Activated naive CD8-positive, alpha-beta T cell treated with anti-CD3 and anti-CD28 coated beads, Interleukin-2, amount 10 ng/mL, durations not matched to agents 7 days and 5 days (primary cell): Measurements from ENCODE around the gene ZBTB16. TPM values are rescaled to one million over a fixed set of nuclear protein-coding genes. Genes with fewer than 3 reads are reported as not detected.

Source experiments
- ATAC-seq: fragments of 150-1000 bp; cut with Tn5 transposase; one replicate; pipeline ENCODE4 v1.10.0; 2021; ENCODE audit warnings: low read depth, moderate library complexity
- POLR2A ChIA-PET: fragments of 350-600 bp; sonication (Branson Sonifier 250); formaldehyde crosslinking; loops from one replicate; lab custom pipeline; 2021; ENCODE audit warnings: antibody characterized with exemption; lab: Charles Lee
- DNase-seq: peaks from one replicate; pipeline ENCODE4 v3.0.0; 2021
- H3K27ac Mint-ChIP-seq: one replicate; pipeline ENCODE4 v1.8.0; 2022; ENCODE audit warnings: mild to moderate bottlenecking, mixed read lengths
- H3K27me3 Mint-ChIP-seq: one replicate; pipeline ENCODE4 v1.8.0; 2022; ENCODE audit warnings: mild to moderate bottlenecking, moderate library complexity, mixed read lengths
- H3K36me3 Mint-ChIP-seq: one replicate; pipeline ENCODE4 v1.8.0; 2021; ENCODE audit warnings: mild to moderate bottlenecking, mixed read lengths
- H3K4me1 Mint-ChIP-seq: one replicate; pipeline ENCODE4 v1.8.0; 2021; ENCODE audit warnings: mixed read lengths
- H3K4me3 Mint-ChIP-seq: one replicate; pipeline ENCODE4 v1.8.0; 2022; ENCODE audit warnings: mild to moderate bottlenecking, moderate library complexity, mixed read lengths
- H3K9me3 Mint-ChIP-seq: one replicate; pipeline ENCODE4 v1.8.0; 2021; ENCODE audit warnings: mixed read lengths
- total RNA-seq, 2 experiments: library from RNA; stranded (reverse); gene quantifications; one replicate each; pipeline ENCODE4 v1.2.3, GENCODE V29; 2021

ZBTB16 gene
- total RNA-seq, 2 experiments from 2014 or later, result 13.1 to 14.6 TPM

DNA sequence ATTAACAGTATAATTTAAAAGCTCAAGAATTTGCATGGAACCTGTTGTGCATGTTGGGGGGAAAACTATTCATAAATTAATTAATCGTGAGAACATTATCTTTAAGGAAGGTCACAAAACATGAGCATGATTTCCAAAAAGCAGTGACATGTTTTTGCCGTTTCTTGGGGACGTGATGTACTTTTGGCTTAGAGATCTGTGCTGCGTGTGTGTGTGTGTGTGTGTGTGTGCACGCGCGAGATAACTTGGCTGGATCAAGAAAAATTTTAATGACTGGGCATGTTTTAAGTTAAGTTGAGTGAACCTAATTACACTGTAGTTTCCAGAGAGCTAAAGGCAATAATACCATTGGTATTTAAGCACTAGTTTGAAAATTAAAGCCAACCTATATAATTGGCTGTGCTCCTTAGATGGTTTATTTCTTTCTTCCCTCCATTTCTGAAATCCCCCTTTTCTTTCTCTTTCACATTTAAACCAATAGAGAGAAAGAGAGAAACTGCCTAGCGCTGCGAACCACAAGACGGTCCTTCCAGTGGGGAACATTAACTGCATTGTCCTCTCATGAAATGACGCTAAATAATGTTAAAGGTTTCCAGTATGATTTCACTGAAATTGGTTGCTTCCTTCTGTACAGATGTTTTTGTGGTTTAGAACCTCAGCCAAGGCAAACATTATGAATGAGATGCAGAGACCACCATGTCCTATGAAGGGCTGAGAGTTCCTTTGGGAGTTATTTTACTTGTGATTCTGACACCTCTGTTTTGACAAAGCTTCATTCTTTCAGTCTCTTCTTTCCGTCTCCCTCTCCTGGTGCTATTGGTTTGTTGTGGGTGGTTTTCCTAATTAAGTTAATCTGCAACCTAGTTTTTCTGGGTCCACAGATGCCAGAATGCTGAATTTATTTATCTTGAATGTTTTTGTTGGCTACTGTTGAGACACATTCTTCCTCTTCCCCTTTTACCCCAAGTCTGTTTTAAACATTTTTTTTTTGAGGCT, 51.7 kb downstream of the ZBTB16 start:
- H3K9me3 Mint-ChIP-seq, result no peaks in the 10 kb centered on the region
- H3K4me1 Mint-ChIP-seq, result peaks cover 22% of the 10 kb centered on the region
- peaks cover 62% of the 10 kb centered on the region for H3K27me3 Mint-ChIP-seq
- H3K4me3 Mint-ChIP-seq, result no peak overlapping the region
- DNase-seq (no peak), ATAC-seq (no peak)
- H3K27ac Mint-ChIP-seq, result no peak overlapping the region
- POLR2A ChIA-PET, result no interaction called here
- no peaks in the 10 kb centered on the region for H3K36me3 Mint-ChIP-seq

DNA sequence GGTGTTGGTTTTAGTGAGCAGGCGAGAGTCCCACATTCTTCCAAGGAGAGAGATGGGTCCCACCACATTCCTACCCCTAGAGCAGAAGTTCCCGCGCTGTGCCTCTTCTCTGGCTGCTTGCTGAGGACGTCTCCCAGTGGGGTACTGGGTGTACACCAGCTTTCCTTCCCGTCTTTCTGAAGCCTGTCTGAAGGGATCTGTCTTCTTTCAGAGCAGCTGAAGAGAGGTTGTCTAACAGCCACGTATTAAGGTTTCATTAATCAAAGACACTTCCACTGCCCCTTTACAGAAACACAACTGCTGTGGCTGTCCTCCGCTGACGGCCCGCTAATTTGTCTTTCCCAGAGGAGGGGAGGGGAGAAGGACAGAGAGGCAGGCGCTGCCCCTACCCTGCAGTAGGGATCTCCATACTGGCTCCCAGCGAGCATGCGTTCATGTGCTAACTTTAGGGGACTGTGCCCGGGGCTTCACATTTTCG, 56.0 kb downstream of the ZBTB16 start:
- POLR2A ChIA-PET, result no interaction called here
- no peak for DNase-seq
- Mint-ChIP-seq H3K9me3 (no peaks in the 10 kb centered on the region), H3K36me3 (no peaks in the 10 kb centered on the region), H3K4me3 (no peak overlapping the region), H3K4me1 (peaks cover 10% of the 10 kb centered on the region), H3K27me3 (peaks cover 52% of the 10 kb centered on the region), H3K27ac (no peak overlapping the region)
- ATAC-seq, result no peak

DNA sequence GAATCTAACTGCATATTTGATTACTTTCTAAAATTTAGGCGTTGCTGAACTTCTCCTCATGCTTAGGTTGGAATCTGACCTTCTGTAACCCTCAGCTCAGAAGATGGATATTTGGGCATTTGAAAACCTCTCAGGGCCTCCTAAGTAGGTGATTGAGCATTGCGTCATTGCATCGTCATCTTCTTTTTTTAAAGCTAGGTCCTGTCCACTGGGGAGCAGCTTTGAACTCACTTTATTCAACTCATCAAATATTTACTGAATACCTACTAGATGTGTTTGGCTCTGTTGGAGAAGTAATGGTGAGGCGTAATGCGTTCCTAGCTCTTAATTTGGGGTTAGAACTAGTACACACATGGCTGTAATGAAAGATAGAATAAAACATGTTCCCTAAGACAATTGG, 56.8 kb downstream of the ZBTB16 start:
- H3K36me3 Mint-ChIP-seq, result no peaks in the 10 kb centered on the region
- no peaks in the 10 kb centered on the region for H3K9me3 Mint-ChIP-seq
- H3K27ac Mint-ChIP-seq, result no peak overlapping the region
- no peak overlapping the region for H3K4me3 Mint-ChIP-seq
- H3K4me1 Mint-ChIP-seq, result peaks cover 6% of the 10 kb centered on the region
- H3K27me3 Mint-ChIP-seq, result peaks cover 43% of the 10 kb centered on the region
- POLR2A ChIA-PET, result no interaction called here
- ATAC-seq (no peak), DNase-seq (no peak)

DNA sequence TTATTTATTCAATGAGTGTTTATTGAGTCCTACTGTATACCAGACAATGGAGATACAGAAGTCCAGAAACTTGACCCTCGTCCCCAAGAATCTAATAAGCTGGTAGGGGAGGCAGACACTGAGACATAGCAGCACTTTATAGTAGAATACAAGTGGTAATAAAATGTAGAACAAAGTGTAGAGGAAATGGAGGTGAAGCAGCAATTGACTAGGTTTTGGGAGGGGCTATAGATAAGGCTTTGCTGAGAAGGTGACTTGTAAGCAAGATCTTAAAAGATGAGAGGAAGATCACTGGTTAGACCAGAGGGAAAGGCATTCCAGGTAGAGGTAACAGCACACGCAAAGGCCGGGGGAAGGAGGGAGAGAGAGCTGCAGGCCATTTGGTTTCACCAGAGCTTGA, 57.3 kb downstream of the ZBTB16 start:
- no peak overlapping the region for H3K27ac Mint-ChIP-seq
- ATAC-seq, result no peak
- POLR2A ChIA-PET, result no interaction called here
- no peak for DNase-seq
- H3K27me3 Mint-ChIP-seq, result peaks cover 39% of the 10 kb centered on the region
- H3K4me1 Mint-ChIP-seq, result peaks cover 2% of the 10 kb centered on the region
- no peaks in the 10 kb centered on the region for H3K9me3 Mint-ChIP-seq
- no peaks in the 10 kb centered on the region for H3K36me3 Mint-ChIP-seq
- H3K4me3 Mint-ChIP-seq, result no peak overlapping the region

DNA sequence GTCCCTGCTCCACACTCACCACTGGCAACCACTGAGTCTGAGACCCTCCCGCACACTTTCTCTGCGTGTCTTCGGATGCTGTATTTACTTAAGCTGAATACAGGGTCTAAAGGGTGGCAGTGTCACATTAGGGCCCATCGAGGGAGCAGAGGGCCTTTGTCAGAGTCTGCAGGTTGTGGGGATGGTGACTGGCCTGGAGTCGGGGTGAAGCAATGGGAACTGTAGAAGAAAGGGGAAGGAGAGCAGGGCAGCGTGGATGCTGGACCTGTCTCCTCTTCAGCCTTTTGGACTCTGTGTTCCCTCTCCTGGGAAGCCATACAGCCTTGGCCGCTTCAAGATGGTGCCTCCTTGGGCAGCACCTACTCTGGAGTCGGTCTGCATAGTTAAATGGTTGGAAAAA, 61.1 kb downstream of the ZBTB16 start:
- Mint-ChIP-seq H3K9me3 (no peaks in the 10 kb centered on the region), H3K4me3 (no peak overlapping the region), H3K4me1 (no peaks in the 10 kb centered on the region), H3K36me3 (no peaks in the 10 kb centered on the region), H3K27me3 (peaks cover 13% of the 10 kb centered on the region), H3K27ac (no peak overlapping the region)
- no peak for DNase-seq
- no peak for ATAC-seq
- POLR2A ChIA-PET, result no interaction called here

DNA sequence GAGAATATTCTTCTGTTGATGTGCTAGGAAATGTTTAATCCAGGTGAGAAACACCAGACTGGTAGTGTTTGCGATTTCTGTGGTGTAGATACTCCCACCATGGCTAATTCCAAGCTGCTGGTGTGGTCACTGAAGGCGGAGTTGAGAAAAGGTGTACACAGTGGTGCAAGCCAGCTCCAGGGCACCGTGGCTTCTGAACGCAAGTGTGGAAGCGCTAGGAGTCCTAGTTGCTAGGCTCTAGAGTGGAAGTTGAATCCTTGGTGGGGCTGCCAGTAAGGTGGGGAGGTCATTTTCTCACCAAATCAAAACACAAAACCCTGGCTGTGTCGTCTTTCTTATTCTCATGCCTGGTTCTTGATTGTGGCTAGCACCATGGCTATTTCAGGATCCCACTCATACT, 61.6 kb downstream of the ZBTB16 start:
- Mint-ChIP-seq H3K27ac (no peak overlapping the region), H3K4me3 (no peak overlapping the region), H3K9me3 (no peaks in the 10 kb centered on the region), H3K4me1 (no peaks in the 10 kb centered on the region), H3K36me3 (no peaks in the 10 kb centered on the region), H3K27me3 (peaks cover 12% of the 10 kb centered on the region)
- ATAC-seq (no peak), DNase-seq (no peak)
- POLR2A ChIA-PET, result no interaction called here

DNA sequence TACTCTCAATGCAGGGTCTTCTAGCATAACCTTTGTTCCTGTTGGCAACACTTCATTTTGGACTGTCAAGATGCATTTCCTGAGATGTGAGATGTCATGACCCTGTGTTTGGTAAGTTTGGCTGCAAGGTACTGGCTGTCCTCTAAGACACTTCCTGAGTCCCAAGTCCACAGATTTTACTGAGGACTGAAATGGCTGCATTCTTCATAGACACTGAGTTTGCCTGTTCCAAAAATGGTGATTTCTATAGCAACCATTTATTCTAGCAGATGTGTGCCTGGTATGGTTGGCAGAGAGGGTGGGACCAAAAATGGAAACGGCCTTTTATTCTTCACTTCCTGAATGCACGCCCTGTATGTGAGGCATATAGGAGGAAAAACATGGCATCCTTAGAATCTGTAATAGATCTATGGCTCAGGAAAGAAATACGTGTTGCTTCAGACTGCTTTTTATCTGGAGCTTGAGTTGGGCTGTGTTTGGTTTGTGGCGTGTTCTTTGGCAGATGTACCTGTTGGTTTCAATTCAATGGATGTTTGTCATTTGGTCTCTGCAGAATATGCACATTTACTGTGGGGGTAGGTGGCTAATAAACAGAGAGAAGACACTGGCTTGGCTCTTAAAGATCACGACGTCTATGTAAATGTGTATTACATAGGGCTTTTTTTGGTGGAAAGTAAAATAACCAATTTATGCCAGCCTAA, 62.4 kb downstream of the ZBTB16 start:
- POLR2A ChIA-PET, result no interaction called here
- peak overlapping the region; percentile 16 for H3K27ac Mint-ChIP-seq
- no peaks in the 10 kb centered on the region for H3K4me1 Mint-ChIP-seq
- no peak overlapping the region for H3K4me3 Mint-ChIP-seq
- no peaks in the 10 kb centered on the region for H3K9me3 Mint-ChIP-seq
- ATAC-seq (no peak), DNase-seq (no peak)
- H3K27me3 Mint-ChIP-seq, result peaks cover 9% of the 10 kb centered on the region
- no peaks in the 10 kb centered on the region for H3K36me3 Mint-ChIP-seq

DNA sequence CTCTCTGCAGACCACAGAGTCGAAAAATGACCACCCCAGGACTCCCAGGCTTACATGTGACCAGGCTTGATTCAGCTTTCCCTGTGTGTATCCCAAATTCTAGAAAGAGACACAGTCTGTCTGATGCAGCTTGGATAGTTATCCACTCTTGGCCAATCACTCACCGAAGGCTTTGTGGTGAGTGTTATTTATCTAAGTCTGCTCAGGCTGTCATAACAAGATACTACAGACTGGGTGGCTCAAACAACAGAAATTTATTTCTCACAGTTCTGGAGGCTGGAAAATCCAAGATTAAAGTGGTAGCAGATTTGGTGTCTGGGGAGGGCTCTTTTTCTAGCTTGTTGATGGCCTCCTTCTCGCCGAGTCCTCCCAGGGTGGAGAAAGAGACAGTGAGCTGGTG, 63.2 kb downstream of the ZBTB16 start:
- DNase-seq (no peak), ATAC-seq (no peak)
- no peaks in the 10 kb centered on the region for H3K9me3 Mint-ChIP-seq
- H3K36me3 Mint-ChIP-seq, result no peaks in the 10 kb centered on the region
- no peak overlapping the region for H3K27ac Mint-ChIP-seq
- H3K27me3 Mint-ChIP-seq, result peaks cover 6% of the 10 kb centered on the region
- POLR2A ChIA-PET, result no interaction called here
- H3K4me3 Mint-ChIP-seq, result no peak overlapping the region
- H3K4me1 Mint-ChIP-seq, result no peaks in the 10 kb centered on the region

DNA sequence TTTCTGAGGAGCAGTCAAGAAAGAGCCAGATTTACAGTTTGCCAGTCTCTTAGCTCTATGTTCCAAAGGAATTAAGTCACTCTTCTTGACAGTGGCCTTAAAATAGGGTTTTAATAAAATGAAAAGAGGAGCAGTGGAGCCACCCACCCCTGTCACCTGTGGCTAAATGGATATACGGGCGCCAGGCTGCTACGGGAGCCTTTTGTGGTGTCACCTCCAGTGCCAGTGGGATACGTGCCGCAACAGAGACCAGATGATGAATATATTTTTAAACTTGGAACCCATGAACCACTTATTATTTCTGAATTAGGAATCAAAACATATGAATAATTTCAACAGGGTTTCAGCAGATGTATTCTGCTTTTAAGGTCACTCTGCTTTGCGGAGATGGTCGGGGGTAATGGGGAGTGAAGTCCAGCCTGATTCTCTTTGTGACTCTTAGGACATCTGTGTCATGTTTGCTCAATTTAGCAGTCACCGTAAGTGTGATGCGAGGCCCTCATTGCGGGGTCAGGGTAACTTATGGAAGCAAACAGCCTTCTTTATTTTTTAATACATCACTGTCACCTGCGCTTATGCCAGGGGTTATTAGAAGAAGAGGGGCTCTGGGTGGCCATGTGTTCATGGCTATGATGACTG, 64.3 kb downstream of the ZBTB16 start:
- no peaks in the 10 kb centered on the region for H3K36me3 Mint-ChIP-seq
- ATAC-seq (no peak), DNase-seq (no peak)
- H3K9me3 Mint-ChIP-seq, result no peaks in the 10 kb centered on the region
- POLR2A ChIA-PET, result no interaction called here
- no peak overlapping the region for H3K4me3 Mint-ChIP-seq
- H3K4me1 Mint-ChIP-seq, result no peaks in the 10 kb centered on the region
- H3K27me3 Mint-ChIP-seq, result peaks cover 6% of the 10 kb centered on the region
- H3K27ac Mint-ChIP-seq, result no peak overlapping the region

DNA sequence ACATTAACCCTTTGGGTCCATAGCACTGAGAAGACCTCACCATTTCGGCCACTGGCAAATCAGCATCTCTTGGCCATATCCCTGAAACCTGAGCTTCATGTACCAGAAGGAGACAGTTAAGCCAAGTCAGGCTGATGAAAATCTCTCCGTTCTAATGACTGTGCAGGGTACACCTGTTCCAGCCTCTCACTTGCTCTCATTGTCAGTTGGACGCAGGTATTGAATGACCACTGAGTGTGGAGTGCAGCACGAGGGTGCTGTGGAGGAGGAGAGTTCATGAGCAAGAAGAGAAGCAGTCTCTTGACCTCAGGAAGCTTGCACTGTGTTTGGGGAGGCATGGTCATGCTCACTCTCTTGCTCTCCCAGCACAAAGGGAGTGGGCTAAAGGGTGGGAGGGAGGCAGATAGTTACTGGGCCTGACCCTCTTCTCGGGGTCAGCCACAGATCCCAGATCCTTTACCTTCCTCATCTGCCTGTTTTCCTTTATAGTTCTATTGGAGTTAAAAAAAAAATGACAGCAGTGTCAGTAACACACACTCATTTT, 65.2 kb downstream of the ZBTB16 start:
- ATAC-seq (no peak), DNase-seq (no peak)
- Mint-ChIP-seq H3K27me3 (peaks cover 6% of the 10 kb centered on the region), H3K4me3 (no peak overlapping the region), H3K36me3 (no peaks in the 10 kb centered on the region), H3K27ac (no peak overlapping the region), H3K4me1 (peaks cover 3% of the 10 kb centered on the region), H3K9me3 (no peaks in the 10 kb centered on the region)
- POLR2A ChIA-PET, result no interaction called here

DNA sequence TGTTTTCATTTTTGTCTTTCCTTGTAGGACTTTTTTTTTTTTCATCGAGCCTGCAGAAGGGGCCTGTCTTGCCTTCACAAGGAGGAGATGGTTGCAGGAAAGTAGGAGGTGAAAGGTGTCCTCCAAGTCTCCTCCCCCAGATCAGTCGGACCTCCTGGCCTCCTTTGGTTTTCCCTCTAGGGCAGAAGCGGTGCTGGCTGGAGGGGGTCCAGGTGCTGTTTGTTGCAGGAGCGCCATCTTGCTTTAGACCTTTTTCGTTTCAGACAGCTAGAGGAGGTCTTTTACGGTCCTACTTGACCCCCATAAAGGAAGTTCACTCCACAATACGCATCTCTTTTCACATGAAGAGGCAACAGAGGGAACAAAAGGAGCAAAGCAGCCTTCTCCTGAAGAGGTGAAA, 66.0 kb downstream of the ZBTB16 start:
- no peaks in the 10 kb centered on the region for H3K9me3 Mint-ChIP-seq
- no peak overlapping the region for H3K4me3 Mint-ChIP-seq
- ATAC-seq (no peak), DNase-seq (no peak)
- H3K27me3 Mint-ChIP-seq, result peaks cover 8% of the 10 kb centered on the region
- H3K36me3 Mint-ChIP-seq, result no peaks in the 10 kb centered on the region
- no peak overlapping the region for H3K27ac Mint-ChIP-seq
- peaks cover 3% of the 10 kb centered on the region for H3K4me1 Mint-ChIP-seq
- POLR2A ChIA-PET, result no interaction called here

DNA sequence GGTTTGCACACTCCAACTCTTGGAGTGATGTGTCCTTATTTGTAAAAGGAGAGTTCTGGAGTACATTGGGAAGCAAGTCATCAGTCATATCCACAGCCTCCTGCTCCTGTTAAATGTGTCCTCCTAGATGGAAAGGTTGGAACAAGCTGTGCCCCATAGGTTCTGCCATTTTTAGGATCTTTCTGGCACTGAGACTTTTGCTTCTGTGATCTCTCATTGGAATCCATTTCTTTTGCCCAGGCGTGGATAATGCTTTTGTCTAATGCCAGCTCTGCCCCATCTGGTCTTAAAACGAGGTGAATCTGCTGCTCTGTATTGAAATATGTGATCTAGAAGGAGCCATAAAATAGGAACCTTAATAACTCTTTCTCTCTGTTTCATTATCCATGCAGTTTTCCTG, 66.4 kb downstream of the ZBTB16 start:
- H3K4me3 Mint-ChIP-seq, result no peak overlapping the region
- POLR2A ChIA-PET, result no interaction called here
- H3K36me3 Mint-ChIP-seq, result no peaks in the 10 kb centered on the region
- peaks cover 5% of the 10 kb centered on the region for H3K4me1 Mint-ChIP-seq
- H3K27me3 Mint-ChIP-seq, result peaks cover 8% of the 10 kb centered on the region
- no peak overlapping the region for H3K27ac Mint-ChIP-seq
- no peaks in the 10 kb centered on the region for H3K9me3 Mint-ChIP-seq
- ATAC-seq, result no peak
- no peak for DNase-seq

DNA sequence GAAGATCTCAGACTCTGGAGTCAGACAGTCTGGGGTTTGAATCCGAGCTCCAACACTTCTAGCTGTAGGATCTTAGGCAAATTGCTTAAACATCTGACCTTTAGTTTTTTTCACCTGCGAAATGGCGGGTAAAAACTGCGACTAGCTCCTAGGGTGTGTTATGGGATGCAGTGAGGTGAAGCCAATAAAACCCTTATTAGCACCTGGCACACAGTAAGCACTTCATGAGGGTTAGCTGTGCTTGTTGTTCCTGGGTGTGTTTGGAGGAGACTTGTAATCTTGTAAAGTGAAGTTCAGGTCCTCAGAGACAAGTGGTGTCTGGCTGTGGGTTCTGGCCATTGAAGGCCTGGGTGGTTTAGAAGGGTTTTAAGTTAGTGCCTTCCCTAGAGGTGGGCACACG, 68.9 kb downstream of the ZBTB16 start:
- Mint-ChIP-seq H3K9me3 (no peaks in the 10 kb centered on the region), H3K36me3 (no peaks in the 10 kb centered on the region), H3K27me3 (peaks cover 6% of the 10 kb centered on the region), H3K4me1 (peaks cover 8% of the 10 kb centered on the region), H3K27ac (no peak overlapping the region), H3K4me3 (no peak overlapping the region)
- POLR2A ChIA-PET, result no interaction called here
- ATAC-seq, result no peak
- no peak for DNase-seq
